Astrocyte of the spinal cord (primary cell): ENCODE measurements around the gene GPRC5A.
A peak's percentile ranks its signal among the peaks of the same experiment; 100 is the strongest.

ENCODE experiments used
- DNase-seq: peaks from one replicate; pipeline ENCODE4 v3.0.0; 2011; ENCODE audit warnings: low read depth, low spot score
- H3K4me3 ChIP-seq: 2 replicates; pipeline ENCODE4 v1.5.1; 2011; ENCODE audit warnings: low read depth, mild to moderate bottlenecking, low read length, moderate library complexity
- in situ Hi-C: cut with HindIII; loops from 2 replicates; pipeline ENCODE4 v1.10.0; 2017; ENCODE audit warnings: low sequenced_read_pairs
- TF ChIP-seq, protein P1 (sequence below): IDR thresholded peaks from 2 replicates; pipeline ENCODE4 v1.5.1; 2012; ENCODE audit warnings: low read depth, mild to moderate bottlenecking, low read length, inconsistent platforms

GPRC5A gene

DNA sequence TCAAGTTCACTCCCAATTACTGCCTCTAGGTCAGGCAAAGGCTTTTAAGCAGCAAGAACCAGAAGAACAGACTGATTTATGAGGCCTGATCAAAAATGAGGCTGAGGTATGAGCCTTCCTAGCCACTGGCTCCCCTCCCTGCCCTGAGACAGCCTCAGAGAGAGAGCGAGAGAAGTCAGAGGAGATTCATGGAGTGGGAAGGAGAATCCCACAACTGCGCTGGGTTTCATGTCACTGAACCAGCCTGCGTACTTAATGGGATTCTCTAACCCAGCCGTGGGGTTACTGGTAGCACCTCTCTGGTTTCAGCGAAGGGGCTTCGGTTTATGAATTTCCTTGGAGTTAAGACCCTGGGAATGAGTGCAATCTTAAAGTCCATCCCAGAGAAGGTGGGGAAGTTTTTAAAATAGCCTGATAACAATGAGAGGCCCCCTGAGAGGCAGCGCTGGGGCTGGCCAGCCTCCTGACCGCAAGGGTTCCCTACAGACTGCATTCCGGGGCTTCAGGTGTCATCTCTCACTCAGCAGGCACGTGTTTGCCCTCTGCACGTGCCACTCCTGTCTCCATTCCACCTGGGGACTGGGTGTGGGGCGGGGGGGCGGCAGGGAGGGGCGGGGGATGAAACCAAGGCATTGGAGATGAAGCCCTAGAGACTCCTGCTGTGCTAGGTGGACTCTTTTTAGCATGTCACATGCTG, 6.1 kb upstream of the GPRC5A start:
- H3K4me3 ChIP-seq: no peak overlapping the region
- no peak for DNase-seq
- in situ Hi-C loops: no loop called here
- TF ChIP-seq, protein P1, sequence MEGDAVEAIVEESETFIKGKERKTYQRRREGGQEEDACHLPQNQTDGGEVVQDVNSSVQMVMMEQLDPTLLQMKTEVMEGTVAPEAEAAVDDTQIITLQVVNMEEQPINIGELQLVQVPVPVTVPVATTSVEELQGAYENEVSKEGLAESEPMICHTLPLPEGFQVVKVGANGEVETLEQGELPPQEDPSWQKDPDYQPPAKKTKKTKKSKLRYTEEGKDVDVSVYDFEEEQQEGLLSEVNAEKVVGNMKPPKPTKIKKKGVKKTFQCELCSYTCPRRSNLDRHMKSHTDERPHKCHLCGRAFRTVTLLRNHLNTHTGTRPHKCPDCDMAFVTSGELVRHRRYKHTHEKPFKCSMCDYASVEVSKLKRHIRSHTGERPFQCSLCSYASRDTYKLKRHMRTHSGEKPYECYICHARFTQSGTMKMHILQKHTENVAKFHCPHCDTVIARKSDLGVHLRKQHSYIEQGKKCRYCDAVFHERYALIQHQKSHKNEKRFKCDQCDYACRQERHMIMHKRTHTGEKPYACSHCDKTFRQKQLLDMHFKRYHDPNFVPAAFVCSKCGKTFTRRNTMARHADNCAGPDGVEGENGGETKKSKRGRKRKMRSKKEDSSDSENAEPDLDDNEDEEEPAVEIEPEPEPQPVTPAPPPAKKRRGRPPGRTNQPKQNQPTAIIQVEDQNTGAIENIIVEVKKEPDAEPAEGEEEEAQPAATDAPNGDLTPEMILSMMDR: no peak

DNA sequence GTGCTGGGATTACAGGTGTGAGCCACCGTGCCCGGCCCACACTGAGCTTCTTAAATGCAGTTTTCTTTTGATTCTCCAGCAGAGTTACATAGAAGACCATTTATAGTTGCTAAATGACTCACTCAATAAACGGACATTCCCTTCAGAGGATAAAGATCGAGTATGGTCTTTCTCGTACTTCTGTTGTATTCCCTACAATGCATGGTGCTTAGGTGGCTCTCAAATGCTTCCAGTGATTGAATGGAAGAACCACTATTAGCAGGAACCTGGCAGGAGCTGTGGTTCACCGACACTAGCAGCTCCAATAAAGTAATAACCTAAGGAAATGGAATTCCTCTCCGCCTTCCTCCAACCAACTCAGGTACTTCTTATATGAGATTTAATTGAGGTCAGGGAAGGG, 3.9 kb upstream of the GPRC5A start:
- in situ Hi-C loops: no loop called here
- no peak for DNase-seq
- TF ChIP-seq, protein P1: no peak
- H3K4me3 ChIP-seq: no peak overlapping the region

DNA sequence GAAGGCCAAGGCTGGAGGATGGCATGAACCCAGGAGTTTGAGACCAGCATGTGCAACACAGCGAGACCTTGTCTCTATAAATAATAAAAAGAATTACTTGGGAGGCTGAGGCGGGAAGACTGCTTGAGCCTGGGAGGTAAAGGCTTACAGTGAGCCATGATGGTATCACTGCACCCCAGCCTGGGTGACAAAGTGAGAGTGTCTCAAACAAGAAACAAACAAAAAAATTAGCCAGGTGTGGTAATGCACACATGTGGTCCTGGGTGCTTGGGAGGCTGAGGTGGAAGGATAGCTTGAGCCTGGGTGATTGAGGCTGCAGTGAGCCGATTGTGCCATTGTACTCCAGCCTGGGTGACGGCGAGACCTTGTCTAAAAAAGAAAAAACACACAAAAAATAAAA, 1.7 kb upstream of the GPRC5A start:
- TF ChIP-seq, protein P1: no peak
- in situ Hi-C loops: no loop called here
- no peak for DNase-seq
- no peak overlapping the region for H3K4me3 ChIP-seq

DNA sequence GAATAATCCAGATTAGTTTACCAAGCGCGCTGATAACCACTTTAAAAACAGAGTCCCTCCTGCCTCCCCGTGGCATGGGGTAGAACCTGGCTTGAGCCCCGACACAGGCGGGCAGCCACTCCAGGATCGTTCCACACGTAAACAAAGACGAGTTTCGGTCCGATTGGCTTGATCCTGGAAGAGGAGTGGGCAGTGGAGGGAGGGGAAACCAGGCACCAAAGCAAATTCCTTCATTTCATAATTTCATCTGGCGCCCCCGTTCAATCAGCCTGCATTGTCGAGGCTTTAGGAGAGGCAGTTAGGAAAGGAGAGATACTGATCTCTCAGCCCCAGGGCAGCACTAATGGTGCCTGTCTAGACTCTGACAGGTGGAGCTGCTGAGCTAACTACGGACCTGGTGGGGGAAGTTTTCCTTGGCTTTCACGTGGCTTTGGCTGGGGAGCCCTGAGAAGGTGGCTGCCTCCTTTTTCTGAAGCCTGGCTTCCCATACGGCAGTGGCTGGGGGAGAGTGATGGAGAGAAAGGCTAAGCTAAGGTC, 751 bp upstream of the GPRC5A start:
- peak overlapping the region; percentile 56 for H3K4me3 ChIP-seq
- no peak for DNase-seq
- TF ChIP-seq, protein P1: peak; percentile 10
- in situ Hi-C loops: no loop called here

DNA sequence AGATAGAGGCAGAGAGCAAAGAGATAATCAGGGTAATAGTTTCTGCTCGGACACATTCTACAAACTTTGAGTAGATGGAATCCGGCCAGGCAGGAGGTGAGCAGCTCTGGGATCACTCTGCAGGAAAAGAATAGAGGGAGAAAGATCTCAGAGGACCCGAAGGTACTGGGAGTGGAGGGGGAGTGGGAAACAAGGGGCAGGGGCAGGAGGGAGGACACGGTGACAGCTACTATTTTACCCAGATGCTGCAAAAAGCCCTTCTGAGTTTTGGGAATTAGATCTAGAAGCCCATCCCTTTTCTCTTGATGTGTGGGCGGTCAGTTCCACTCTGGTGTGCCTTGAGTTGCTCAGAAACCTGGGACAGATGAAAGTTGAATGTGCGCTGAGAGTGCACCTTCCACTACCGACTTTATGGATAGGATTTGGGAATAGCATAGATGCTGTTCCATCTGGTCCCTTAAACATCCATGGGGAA, 556 bp downstream of the GPRC5A start:
- no peak for DNase-seq
- in situ Hi-C loops: no loop called here
- TF ChIP-seq, protein P1: no peak
- peak overlapping the region; percentile 56 for H3K4me3 ChIP-seq

DNA sequence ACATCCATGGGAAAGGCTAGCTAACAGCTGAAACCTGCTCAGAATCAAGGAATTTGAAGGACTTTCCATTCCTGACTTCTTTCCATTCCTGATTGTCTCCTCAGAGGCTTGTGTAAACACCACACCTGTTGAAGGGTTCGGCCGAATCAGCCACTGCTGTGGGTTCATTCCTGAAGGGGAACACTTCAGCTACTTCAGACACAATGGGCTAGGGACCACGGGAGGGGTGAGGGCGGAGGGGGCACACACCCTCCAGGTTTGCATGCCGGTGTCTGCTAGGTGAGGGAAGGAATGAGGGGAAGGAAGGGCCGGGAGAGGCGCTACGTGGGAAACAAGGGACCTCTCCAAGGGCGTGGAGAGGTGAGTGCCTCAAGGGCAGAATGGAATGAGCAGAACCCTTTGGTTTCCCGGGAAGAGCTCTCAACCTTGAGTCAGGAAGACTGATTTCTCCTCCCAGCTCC, 1.3 kb downstream of the GPRC5A start:
- no peak for DNase-seq
- H3K4me3 ChIP-seq: peak overlapping the region; percentile 56
- in situ Hi-C loops: no loop called here
- TF ChIP-seq, protein P1: no peak
